Measurements from ENCODE around the gene CRYBG3.

Gene CRYBG3

GRCh38 chr3:97821774-97822358 lies at the start of gene CRYBG3:
CRYBG3 (plus strand) TSS chr3:97822011; CDS start chr3:97822207, 196 bp downstream.
- peak; percentile 95 for DNase-seq (ENCODE audit: low read depth)
- Histone ChIP-seq H3K4me1 (ENCODE audit: control insufficient read depth, insufficient read depth, low read length) (peaks cover 24% of the 10 kb centered on the region), H3K9ac (ENCODE audit: low read length) (peak within 1 kb of the TSS; percentile 90), H3K4me3 (ENCODE audit: low read length) (peak within 1 kb of the TSS; percentile 97), H3K36me3 (ENCODE audit: control insufficient read depth, insufficient read depth, low read length, severe bottlenecking) (no peaks in the 10 kb centered on the region), H3K27me3 (replicated peaks; ENCODE audit: control insufficient read depth, insufficient read depth, low read length) (no peaks in the 10 kb centered on the region), H3K9me3 (ENCODE audit: control insufficient read depth, low read length) (no peaks in the 10 kb centered on the region)

GRCh38 chr3:97772926-97773325 lies 48.9 kb upstream of the CRYBG3 start:
- DNase-seq (ENCODE audit: low read depth), result no peak
- H3K4me1 ChIP-seq (ENCODE audit: control insufficient read depth, insufficient read depth, low read length), result no peaks in the 10 kb centered on the region
- H3K27me3 ChIP-seq (replicated peaks; ENCODE audit: control insufficient read depth, insufficient read depth, low read length), result no peaks in the 10 kb centered on the region
- no peak overlapping the region for H3K4me3 ChIP-seq (ENCODE audit: low read length)
- H3K9ac ChIP-seq (ENCODE audit: low read length), result no peak overlapping the region
- peaks cover 2% of the 10 kb centered on the region for H3K9me3 ChIP-seq (ENCODE audit: control insufficient read depth, low read length)
- no peaks in the 10 kb centered on the region for H3K36me3 ChIP-seq (ENCODE audit: control insufficient read depth, insufficient read depth, low read length, severe bottlenecking)

- no peaks in the 10 kb centered on the region for H3K4me1 ChIP-seq (ENCODE audit: control insufficient read depth, insufficient read depth, low read length)
- no peaks in the 10 kb centered on the region for H3K36me3 ChIP-seq (ENCODE audit: control insufficient read depth, insufficient read depth, low read length, severe bottlenecking)
- H3K27me3 ChIP-seq (replicated peaks; ENCODE audit: control insufficient read depth, insufficient read depth, low read length), result no peaks in the 10 kb centered on the region
- no peaks in the 10 kb centered on the region for H3K9me3 ChIP-seq (ENCODE audit: control insufficient read depth, low read length)
- DNase-seq (ENCODE audit: low read depth), result peak; percentile 7
- H3K4me3 ChIP-seq (ENCODE audit: low read length), result no peak overlapping the region
- H3K9ac ChIP-seq (ENCODE audit: low read length), result no peak overlapping the region
These were observed 43.7 kb upstream of the CRYBG3 start for GRCh38 chr3:97778152-97778551.

DNA sequence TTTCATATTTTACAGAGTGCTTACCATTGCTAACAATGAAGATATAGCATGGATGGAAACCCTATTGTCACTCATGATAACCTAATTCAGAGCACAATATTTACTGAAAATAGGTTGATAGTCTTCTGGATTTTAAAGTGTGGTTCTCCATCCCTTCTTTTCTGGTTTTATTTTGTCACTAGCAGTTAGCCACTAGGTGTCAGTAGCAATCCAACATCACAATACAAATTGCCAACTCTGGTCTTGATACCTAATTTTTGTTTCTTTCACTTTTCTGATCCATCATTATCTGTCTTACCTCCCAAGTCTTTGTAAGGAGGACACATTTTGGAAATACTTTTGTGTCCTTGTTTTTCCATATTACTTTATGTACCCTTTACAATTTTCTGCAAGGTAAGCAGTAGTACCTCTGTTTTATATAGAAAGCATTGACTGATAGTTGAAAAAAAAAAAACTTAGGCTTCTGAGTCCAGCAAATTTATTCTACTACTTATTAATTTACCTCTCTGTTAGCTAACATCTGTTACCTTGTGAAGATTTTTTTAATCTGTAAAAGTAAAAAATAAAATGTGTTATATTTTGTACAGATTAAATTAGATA lies 28.3 kb upstream of the CRYBG3 start:
- no peaks in the 10 kb centered on the region for H3K9me3 ChIP-seq (ENCODE audit: control insufficient read depth, low read length)
- no peaks in the 10 kb centered on the region for H3K4me1 ChIP-seq (ENCODE audit: control insufficient read depth, insufficient read depth, low read length)
- H3K9ac ChIP-seq (ENCODE audit: low read length), result no peak overlapping the region
- no peaks in the 10 kb centered on the region for H3K27me3 ChIP-seq (replicated peaks; ENCODE audit: control insufficient read depth, insufficient read depth, low read length)
- H3K36me3 ChIP-seq (ENCODE audit: control insufficient read depth, insufficient read depth, low read length, severe bottlenecking), result no peaks in the 10 kb centered on the region
- H3K4me3 ChIP-seq (ENCODE audit: low read length), result no peak overlapping the region
- peak; percentile 85 for DNase-seq (ENCODE audit: low read depth)

DNA sequence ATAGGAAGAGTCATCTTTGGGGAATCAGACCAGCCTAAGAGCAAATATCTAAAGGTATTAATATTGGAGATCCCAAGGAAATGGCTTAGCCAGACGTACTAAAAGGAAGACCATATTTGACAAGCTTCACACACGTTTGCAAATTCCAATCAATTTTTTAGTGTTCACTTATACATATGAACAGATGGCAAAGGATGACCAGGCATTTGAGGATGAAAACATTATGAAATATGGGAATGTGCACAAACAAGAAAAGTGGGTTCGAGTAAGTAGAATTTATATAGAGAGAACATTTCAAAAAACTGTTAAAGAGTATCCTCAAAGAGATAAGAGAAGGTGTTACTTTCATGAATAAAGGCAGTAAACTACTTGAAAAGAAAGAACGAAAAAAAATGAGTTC lies 25.9 kb upstream of the CRYBG3 start:
- Histone ChIP-seq H3K27me3 (replicated peaks; ENCODE audit: control insufficient read depth, insufficient read depth, low read length) (no peaks in the 10 kb centered on the region), H3K9ac (ENCODE audit: low read length) (no peak overlapping the region), H3K9me3 (ENCODE audit: control insufficient read depth, low read length) (no peaks in the 10 kb centered on the region), H3K4me3 (ENCODE audit: low read length) (no peak overlapping the region), H3K4me1 (ENCODE audit: control insufficient read depth, insufficient read depth, low read length) (no peaks in the 10 kb centered on the region), H3K36me3 (ENCODE audit: control insufficient read depth, insufficient read depth, low read length, severe bottlenecking) (no peaks in the 10 kb centered on the region)
- no peak for DNase-seq (ENCODE audit: low read depth)

- Histone ChIP-seq H3K27me3 (replicated peaks; ENCODE audit: control insufficient read depth, insufficient read depth, low read length) (no peaks in the 10 kb centered on the region), H3K4me3 (ENCODE audit: low read length) (no peak overlapping the region), H3K9ac (ENCODE audit: low read length) (no peak overlapping the region), H3K4me1 (ENCODE audit: control insufficient read depth, insufficient read depth, low read length) (no peaks in the 10 kb centered on the region), H3K36me3 (ENCODE audit: control insufficient read depth, insufficient read depth, low read length, severe bottlenecking) (no peaks in the 10 kb centered on the region), H3K9me3 (ENCODE audit: control insufficient read depth, low read length) (no peaks in the 10 kb centered on the region)
- no peak for DNase-seq (ENCODE audit: low read depth)
These were observed 17.3 kb upstream of the CRYBG3 start for GRCh38 chr3:97804471-97804870.

DNA sequence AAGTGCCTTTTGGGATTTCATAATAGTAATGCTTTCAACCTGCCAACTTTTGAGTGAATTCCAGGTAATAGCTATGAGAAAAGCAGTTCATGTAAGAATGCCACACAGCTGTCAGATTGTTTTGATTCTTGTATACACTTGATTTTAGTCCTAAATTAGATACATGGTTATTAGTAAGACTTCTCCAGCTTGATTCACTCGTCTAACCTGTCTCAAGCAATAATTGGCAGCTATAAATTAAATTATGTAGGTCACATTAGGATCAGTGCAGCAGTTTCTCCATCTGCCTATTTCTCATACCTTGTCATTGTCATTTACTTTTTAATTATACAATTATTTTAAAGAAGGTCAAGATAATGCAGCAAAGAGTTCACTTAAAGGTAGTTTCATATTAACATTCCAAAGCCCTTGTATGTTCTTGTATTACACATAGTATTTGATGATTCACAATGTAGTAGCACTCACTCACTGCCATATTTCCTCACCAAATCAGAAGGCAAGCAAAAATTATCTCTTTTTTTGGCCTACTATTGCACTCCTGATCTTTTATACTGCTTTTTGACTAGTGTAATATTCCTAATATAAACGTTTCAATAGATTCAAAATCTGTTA lies 10.9 kb upstream of the CRYBG3 start:
- no peak overlapping the region for H3K4me3 ChIP-seq (ENCODE audit: low read length)
- H3K9ac ChIP-seq (ENCODE audit: low read length), result no peak overlapping the region
- no peaks in the 10 kb centered on the region for H3K9me3 ChIP-seq (ENCODE audit: control insufficient read depth, low read length)
- H3K4me1 ChIP-seq (ENCODE audit: control insufficient read depth, insufficient read depth, low read length), result no peaks in the 10 kb centered on the region
- no peaks in the 10 kb centered on the region for H3K27me3 ChIP-seq (replicated peaks; ENCODE audit: control insufficient read depth, insufficient read depth, low read length)
- no peaks in the 10 kb centered on the region for H3K36me3 ChIP-seq (ENCODE audit: control insufficient read depth, insufficient read depth, low read length, severe bottlenecking)
- DNase-seq (ENCODE audit: low read depth), result peak; percentile 20

GRCh38 chr3:97815149-97815917 lies 6.5 kb upstream of the CRYBG3 start:
- no peak overlapping the region for H3K9ac ChIP-seq (ENCODE audit: low read length)
- no peaks in the 10 kb centered on the region for H3K9me3 ChIP-seq (ENCODE audit: control insufficient read depth, low read length)
- DNase-seq (ENCODE audit: low read depth), result no peak
- H3K36me3 ChIP-seq (ENCODE audit: control insufficient read depth, insufficient read depth, low read length, severe bottlenecking), result no peaks in the 10 kb centered on the region
- no peaks in the 10 kb centered on the region for H3K4me1 ChIP-seq (ENCODE audit: control insufficient read depth, insufficient read depth, low read length)
- no peak overlapping the region for H3K4me3 ChIP-seq (ENCODE audit: low read length)
- no peaks in the 10 kb centered on the region for H3K27me3 ChIP-seq (replicated peaks; ENCODE audit: control insufficient read depth, insufficient read depth, low read length)

DNA sequence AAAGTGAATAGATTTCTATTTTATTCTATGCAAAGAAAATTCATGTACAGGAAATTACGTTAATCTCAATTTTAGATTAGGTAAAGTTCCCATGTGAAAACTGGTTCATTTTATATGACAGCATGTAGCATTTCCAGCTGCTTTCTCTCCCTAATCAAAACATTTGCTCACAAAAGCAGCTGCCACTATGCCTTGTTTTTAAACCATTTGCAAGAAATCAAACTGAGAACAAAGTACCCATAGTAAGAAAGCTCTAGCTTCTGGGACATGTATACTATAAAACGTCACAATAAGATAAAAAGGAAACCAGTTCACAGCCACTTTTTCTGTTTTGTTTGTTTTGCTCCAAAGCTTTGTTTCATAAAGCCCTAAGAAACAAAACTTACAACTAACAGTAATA lies 5.0 kb upstream of the CRYBG3 start:
- DNase-seq (ENCODE audit: low read depth), result no peak
- no peaks in the 10 kb centered on the region for H3K27me3 ChIP-seq (replicated peaks; ENCODE audit: control insufficient read depth, insufficient read depth, low read length)
- H3K36me3 ChIP-seq (ENCODE audit: control insufficient read depth, insufficient read depth, low read length, severe bottlenecking), result no peaks in the 10 kb centered on the region
- H3K4me1 ChIP-seq (ENCODE audit: control insufficient read depth, insufficient read depth, low read length), result no peaks in the 10 kb centered on the region
- no peaks in the 10 kb centered on the region for H3K9me3 ChIP-seq (ENCODE audit: control insufficient read depth, low read length)
- H3K4me3 ChIP-seq (ENCODE audit: low read length), result no peak overlapping the region
- H3K9ac ChIP-seq (ENCODE audit: low read length), result no peak overlapping the region

DNA sequence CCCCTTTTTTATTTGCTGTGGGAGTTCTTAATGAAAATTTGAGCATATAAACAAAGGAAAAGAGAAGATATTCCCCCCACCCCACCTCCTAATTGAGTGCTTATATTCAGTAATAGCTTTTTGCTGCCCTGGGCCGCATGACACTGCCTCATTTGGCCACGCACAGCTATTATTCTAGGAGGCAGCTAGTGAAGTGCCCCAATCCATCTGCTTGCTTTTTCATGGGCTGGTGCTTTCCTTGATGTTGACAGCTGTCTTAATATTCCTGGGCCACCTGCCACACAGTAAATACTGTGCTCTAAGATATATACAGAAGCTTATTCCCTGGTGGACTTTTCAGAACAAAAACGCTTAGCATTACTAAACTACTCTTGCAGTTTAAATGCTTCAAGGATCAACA lies 3.8 kb upstream of the CRYBG3 start:
- H3K4me3 ChIP-seq (ENCODE audit: low read length), result no peak overlapping the region
- no peaks in the 10 kb centered on the region for H3K9me3 ChIP-seq (ENCODE audit: control insufficient read depth, low read length)
- no peaks in the 10 kb centered on the region for H3K36me3 ChIP-seq (ENCODE audit: control insufficient read depth, insufficient read depth, low read length, severe bottlenecking)
- DNase-seq (ENCODE audit: low read depth), result no peak
- no peaks in the 10 kb centered on the region for H3K4me1 ChIP-seq (ENCODE audit: control insufficient read depth, insufficient read depth, low read length)
- H3K9ac ChIP-seq (ENCODE audit: low read length), result no peak overlapping the region
- no peaks in the 10 kb centered on the region for H3K27me3 ChIP-seq (replicated peaks; ENCODE audit: control insufficient read depth, insufficient read depth, low read length)

- no peak for DNase-seq (ENCODE audit: low read depth)
- H3K4me3 ChIP-seq (ENCODE audit: low read length), result peak overlapping the region; percentile 97
- H3K27me3 ChIP-seq (replicated peaks; ENCODE audit: control insufficient read depth, insufficient read depth, low read length), result no peaks in the 10 kb centered on the region
These were observed 1.0 kb upstream of the CRYBG3 start for GRCh38 chr3:97820780-97821179.

More at GRCh38 chr3:97820780-97821179, 1.0 kb upstream of the CRYBG3 start:
- H3K9ac ChIP-seq (ENCODE audit: low read length), result peak overlapping the region; percentile 90
- H3K4me1 ChIP-seq (ENCODE audit: control insufficient read depth, insufficient read depth, low read length), result peaks cover 24% of the 10 kb centered on the region
- no peaks in the 10 kb centered on the region for H3K9me3 ChIP-seq (ENCODE audit: control insufficient read depth, low read length)
- no peaks in the 10 kb centered on the region for H3K36me3 ChIP-seq (ENCODE audit: control insufficient read depth, insufficient read depth, low read length, severe bottlenecking)

Measured in adipocyte (in vitro differentiated cells).